Measurements from ENCODE around the gene RPL18.

Gene RPL18

GRCh38 chr19:48629599-48630295, 10.8 kb upstream of the RPL18 start:
- DNase-seq (ENCODE audit: low read depth), result no peak

DNA sequence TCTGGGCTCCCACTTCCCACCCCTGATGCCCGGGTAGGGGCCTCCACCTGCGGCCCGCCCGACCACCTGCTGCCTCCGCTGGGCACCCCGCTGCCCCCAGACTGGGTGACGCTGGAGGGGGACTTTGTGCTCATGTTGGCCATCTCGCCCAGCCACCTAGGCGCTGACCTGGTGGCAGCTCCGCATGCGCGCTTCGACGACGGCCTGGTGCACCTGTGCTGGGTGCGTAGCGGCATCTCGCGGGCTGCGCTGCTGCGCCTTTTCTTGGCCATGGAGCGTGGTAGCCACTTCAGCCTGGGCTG, 10.3 kb upstream of the RPL18 start:
- DNase-seq (ENCODE audit: low read depth), result no peak

DNA sequence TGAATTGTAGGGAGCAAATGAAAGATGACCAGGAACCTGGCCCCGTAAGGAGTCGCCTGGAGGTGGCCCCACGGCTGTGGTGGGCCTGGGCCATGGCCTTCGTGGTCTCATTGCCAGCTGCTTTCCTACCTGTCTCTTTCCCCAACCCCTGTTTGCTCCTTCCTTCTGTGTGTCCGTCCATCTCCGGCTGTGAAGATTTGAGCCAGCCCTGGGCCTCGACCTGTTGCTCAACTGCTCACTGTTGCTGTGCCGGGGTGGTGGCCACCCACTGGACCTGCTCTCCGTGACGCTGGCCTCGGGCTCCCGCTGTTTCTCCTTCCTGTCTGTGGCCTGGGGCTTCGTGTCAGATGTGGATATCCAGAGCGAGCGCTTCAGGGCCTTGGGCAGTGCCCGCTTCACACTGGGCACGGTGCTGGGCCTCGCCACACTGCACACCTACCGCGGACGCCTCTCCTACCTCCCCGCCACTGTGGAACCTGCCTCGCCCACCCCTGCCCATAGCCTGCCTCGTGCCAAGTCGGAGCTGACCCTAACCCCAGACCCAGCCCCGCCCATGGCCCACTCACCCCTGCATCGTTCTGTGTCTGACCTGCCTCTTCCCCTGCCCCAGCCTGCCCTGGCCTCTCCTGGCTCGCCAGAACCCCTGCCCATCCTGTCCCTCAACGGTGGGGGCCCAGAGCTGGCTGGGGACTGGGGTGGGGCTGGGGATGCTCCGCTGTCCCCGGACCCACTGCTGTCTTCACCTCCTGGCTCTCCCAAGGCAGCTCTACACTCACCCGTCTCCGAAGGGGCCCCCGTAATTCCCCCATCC, 9.7 kb upstream of the RPL18 start:
- DNase-seq (ENCODE audit: low read depth), result no peak

DNA sequence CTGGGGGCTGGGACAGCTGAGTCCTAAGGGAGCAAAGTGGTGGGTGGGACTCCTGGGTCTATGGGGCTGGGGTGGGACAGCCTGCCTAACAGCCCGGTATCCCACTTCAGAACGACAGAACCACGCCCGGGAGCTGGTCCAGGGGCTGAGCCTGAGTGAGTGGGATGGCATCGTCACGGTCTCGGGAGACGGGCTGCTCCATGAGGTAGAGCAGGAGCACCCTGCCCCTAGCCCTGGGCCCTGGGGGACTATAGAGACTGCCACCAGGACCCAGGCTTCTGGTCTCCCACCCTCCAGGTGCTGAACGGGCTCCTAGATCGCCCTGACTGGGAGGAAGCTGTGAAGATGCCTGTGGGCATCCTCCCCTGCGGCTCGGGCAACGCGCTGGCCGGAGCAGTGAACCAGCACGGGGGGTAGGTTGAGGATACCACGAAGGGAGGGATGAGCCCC, 8.9 kb upstream of the RPL18 start:
- DNase-seq (ENCODE audit: low read depth), result no peak

DNA sequence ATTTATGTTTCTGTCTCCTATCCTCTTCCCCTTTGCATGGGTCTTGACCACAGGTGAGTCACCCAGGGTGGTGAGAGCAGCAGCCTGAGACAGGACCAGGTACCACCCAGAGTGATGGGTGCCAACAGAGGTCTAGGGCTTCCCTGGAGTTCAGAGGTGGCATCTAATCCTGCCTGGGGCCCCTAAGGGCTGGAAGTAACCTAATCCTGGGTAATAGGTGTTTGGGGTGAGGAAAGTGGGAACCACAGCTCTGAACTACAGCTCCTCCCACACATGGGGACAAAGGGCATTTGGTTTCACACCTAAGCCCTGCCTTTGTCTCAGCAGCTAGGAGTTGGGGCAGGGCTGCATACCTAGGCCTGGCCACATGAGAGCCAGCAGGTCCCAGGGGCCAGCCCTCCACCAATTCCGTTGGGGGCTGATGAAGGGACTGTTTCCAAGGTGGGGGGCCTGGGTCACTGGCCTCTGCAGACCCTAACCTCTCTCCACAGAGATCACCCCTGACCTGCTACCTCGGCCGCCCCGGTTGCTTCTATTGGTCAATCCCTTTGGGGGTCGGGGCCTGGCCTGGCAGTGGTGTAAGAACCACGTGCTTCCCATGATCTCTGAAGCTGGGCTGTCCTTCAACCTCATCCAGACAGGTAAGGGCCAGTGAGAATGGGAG, 8.4 kb upstream of the RPL18 start:
- no peak for DNase-seq (ENCODE audit: low read depth)

DNA sequence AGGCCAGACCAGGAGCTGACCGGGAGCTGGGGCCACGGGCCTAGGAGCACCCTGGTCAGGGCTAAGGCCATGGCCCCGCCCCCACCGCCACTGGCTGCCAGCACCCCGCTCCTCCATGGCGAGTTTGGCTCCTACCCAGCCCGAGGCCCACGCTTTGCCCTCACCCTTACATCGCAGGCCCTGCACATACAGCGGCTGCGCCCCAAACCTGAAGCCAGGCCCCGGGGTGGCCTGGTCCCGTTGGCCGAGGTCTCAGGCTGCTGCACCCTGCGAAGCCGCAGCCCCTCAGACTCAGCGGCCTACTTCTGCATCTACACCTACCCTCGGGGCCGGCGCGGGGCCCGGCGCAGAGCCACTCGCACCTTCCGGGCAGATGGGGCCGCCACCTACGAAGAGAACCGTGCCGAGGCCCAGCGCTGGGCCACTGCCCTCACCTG, 6.9 kb upstream of the RPL18 start:
- DNase-seq (ENCODE audit: low read depth), result no peak

DNA sequence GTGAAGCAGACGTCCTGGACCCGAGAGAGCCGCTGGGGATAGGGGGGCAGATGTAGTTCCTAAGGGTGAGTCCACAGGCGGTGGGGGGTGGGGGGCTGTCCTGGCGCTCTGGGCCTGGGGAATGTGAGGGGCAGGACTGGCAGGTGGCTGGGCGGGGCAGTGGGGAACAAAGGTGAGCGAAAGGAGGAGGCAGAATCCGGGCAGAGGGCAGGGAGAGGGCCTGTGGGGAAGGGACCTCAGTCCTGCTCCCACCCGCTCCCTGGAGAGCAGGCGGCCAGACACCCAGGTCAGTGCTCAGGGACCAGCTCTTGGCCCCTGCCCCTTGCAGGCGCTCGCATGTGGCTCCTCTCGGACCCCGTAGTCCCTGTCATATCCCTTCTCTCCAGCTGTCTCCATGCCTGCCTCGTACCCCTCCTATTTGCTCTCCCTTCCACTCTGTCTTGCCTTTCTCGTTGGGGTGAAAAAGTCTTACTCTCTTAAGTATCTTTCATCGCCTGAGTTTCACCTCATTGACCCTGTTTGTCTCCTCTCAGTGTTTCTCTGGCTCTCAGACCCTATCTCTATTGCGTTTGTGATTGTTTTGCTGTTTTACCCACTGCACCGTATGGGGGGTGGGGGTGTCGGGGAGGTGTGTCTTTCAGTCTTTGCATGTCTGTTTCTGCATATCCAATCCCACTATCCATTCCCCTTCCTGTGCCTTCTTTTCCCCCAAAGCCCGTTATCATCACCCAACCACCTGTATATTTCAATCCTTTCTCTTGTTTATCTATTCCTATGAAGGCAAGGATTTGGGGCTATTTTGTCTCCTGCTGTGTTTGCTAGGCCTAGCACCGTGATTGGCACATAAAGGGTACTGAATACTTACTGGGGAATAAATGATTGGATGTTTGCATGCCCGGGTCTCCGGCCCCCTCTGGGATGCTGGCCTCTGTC, 6.1 kb upstream of the RPL18 start:
- DNase-seq (ENCODE audit: low read depth), result no peak

DNA sequence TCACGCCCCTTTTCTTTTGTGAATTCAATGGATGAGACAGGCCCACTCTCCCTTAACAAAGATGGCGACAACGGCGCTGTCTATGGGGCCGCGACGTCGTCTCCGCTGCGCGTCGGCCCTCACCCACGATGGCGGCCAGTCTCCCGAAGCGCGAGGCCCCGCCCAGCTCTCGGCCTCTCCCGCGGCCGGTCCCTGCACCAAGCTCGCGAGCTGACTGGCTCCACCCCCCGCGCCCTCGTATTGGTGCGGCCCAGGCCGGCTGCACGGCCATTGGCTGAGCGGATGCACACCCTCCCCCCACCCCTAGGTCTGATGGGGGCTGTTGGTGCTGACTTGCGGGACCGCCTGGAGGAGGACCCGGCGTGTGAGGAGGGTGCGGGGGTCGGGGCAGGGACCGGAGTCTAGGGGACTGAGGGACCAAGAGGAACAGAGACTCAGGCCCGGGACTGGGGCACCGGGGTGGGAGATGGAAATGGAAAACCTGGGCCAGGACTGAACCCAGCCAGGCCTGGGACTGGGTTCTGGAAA, 5.2 kb upstream of the RPL18 start:
- peak; percentile 96 for DNase-seq (ENCODE audit: low read depth)

DNA sequence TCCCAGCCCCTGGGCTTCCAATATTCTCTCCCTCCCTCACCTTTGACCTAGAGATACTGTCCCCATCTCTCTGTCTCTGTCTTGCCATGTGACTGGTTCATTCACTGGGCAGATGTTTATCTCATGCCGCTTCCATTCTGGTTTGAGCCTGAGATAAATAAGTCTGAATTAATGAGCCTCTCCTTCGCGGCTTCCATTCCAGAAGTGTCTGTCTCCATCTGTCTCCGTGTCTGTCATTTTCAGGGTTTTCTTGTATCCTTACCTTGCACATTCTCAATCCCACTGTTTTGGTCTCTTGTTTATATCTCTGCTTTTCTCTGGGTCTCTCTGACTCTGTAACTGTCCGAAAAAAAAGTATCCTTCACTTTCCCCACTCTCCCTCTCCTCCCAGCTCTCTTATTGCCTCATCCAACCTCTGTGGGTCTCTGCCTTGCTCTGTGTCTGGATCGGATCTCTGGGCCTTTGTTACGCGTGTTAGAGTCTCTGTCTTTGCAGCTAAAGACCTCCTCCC, 4.6 kb upstream of the RPL18 start:
- no peak for DNase-seq (ENCODE audit: low read depth)

GRCh38 chr19:48619692-48620585, 961 bp upstream of the RPL18 start:
- no peak for DNase-seq (ENCODE audit: low read depth)

GRCh38 chr19:48618278-48618915, 581 bp downstream of the RPL18 start:
- DNase-seq (ENCODE audit: low read depth), result no peak

DNA sequence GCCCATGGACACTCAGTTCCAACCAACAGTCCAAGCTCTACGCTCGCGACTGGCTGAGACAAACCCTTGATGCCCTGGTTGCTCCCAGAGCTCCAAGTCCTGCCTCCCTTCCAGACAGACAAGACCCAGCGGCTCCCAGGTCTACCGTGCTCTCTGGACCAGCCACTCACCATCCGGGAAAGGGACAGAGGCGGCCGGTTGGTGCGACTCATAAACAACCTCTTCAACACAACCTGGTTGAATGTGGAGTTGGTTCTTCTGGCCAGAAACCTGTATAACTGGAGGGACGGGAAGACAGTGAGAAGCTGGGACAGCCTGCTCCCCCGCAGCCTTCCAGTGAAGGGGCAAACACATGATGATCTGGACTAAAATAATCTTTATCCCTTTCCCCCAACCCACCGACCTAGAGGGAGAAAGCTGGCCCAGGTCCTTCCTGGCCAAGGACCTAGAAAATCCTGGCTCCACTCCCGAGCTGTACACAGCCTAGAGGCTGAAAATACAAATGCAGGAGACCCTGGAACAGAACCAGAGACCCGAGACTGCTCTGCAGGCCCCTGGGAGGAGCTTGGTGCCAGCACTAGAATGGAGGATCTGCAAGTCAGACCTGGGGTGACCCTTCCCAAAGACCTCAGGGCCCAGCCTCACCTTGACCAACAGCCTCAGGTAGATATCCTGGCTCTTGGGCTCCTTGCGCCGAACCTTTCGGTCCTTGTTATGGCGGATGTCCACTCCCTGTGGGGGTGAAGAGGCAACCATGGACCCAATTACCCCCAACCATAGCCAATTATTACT, 1.6 kb downstream of the RPL18 start:
- DNase-seq (ENCODE audit: low read depth), result no peak

DNA sequence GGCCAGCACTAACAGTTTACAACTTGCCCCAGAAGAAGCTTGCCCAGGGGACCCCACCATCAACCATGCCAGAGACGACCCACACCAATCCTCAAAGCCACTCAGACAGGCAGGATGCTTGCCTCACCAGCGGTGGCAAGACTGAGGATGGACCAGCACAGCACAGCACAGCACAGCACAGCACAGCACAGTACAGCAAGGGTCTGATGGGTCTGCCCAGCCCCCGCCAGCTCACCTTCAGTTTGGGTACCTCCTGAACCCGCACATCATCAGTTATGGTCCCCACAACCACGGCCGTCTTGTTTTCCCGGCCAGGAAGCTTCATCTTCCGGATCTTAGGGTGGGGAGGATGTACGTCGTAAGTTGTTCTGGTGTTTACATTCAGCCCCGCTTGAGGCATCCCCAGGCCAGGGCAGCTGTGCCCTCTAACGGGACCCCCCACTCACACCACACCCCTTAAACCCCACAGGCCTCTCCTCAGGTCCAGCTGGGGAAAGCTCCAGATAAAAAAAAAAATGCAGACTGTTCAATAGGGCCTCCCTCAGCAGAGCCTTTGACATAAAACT, 2.4 kb downstream of the RPL18 start:
- no peak for DNase-seq (ENCODE audit: low read depth)

GRCh38 chr19:48616041-48616436, 2.9 kb downstream of the RPL18 start:
- no peak for DNase-seq (ENCODE audit: low read depth)

DNA sequence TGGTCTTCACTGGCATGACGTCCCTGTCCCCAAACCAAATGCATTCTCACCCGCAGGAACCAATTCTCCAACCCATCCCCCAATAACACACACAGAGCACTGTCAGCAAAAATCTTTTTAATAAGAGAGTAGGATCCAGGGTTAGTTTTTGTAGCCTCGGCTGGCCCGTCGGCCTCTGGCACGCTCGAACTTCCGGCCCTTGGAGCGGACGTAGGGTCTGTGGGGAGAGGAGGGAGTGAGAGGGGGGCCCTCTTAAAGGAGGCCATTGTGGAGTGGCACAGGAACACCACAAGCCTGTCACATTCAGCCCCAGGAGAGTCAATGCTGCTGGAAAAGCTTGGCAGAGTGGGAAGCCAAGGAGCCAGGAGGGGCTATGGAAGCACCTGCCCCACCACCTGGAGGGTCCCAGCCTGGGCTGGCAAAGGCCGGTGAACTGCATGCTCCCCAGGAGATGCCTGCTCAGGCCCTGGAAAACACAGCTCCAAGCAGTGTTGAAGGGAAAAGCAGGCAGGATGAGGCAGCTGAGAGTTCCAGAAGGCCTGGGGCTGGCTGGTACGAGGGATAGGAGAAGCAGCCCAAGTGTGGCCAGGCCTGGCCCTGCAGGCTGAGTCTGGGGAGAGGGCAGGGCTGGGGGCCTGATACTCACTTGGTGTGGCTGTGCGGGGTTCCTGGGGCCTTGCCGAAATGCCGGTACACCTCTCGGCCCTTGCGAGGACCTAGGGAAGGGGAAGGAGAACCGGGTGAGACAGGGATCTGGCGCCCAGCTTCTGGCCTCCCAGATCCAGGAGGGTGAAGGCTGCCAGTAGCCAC, 3.5 kb downstream of the RPL18 start:
- no peak for DNase-seq (ENCODE audit: low read depth)

- no peak for DNase-seq (ENCODE audit: low read depth)
These were observed 4.3 kb downstream of the RPL18 start, which contains the start of gene FAM83E for GRCh38 chr19:48614436-48615230. TSS of gene FAM83E (minus strand) at chr19:48615076. CDS start at chr19:48613372, 1,704 bp downstream.

- no peak for DNase-seq (ENCODE audit: low read depth)
These were observed 5.0 kb downstream of the RPL18 start for GRCh38 chr19:48613852-48614435.

Measured in activated T-cell treated with anti-CD3 and anti-CD28 coated beads for 24 hours (primary cell).